ENCODE results near the gene CTTNBP2.

Gene CTTNBP2

DNA sequence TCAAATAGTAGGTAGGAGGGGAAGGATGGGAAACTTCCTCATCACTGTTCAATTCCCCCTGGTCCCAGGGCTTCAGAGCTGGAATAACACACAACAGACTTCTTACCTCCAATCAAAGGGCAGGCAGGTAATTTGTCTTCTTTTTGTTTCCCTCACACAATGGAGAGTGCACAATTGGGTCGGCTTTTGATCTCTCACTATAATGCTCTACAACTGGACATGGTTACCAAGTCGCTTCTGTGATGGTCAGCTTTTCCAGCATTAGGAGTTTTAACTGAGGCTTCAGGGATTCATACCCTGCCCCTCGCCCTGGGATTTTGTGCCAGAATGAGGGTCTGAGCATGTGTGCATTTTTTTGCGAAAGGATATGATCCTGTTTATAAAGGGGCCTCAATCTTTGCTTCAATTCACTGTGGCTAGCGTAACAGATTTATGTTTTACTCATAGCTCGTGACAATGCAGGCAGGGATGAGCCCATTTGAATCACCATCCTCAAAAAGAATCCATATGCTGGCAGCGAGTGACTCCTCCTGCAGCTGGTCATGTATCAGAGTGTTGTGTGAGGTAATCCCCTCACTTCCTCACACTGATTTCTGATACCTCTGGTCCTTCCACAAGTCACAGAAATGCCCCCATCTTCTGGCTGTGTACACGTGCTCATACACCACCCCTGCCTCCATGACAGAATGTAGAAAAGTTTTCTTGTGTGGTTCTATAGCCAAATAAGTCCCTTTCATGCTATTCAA, 189.6 kb downstream of the CTTNBP2 start:
- no peak for DNase-seq (ENCODE audit: low spot score)

DNA sequence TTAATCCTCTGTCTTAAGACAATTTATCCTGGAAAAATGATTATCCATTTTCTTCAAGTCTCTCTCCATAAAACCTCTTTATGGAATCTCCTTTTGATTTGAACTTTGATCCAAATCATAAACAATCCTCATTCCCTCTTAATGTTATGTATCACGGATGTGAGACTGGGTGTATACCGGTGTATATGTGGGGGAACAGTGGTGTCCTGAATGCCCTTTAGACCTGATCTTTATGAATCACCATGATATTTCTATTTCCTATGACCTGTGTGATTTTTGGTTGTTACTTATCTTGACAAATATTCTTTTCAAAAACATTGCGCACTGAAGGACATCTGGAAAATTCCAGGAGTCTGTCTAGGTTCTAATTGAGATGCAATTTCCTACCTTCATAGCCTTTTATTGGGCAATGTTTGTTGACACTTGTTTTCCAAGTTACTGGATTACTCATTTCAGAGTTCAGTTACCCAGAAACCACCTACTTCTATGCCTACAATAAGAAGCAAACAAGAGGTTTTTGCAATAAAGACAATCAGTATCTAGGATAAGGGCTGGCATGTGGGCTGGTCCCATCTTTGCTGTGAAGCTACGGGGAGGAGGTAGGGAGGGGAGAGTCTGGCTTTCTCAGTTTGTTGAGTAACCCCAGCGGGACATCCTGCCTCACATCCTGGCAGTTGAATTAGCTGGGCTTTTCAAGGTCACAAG, 190.4 kb downstream of the CTTNBP2 start:
- no peak for DNase-seq (ENCODE audit: low spot score)

DNA sequence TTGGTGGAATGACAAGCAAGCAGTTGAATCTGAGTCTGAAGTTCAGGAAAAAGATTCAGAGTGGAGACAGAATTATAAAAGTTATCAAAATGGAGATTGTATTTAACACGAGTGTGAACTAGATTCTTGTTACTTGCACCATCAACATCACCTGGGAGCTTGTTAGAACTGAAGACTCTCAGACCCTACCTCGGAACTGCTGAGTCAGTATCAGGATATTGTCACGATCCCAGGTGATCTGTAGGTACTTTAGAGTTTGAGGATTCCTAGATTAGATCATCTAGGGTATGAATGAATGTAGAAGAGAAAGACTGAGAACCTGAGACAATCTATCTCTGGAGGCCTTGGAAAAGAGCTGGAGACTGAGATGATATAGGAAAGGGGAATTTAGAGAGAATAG, 194.1 kb downstream of the CTTNBP2 start:
- DNase-seq (ENCODE audit: low spot score), result no peak

DNA sequence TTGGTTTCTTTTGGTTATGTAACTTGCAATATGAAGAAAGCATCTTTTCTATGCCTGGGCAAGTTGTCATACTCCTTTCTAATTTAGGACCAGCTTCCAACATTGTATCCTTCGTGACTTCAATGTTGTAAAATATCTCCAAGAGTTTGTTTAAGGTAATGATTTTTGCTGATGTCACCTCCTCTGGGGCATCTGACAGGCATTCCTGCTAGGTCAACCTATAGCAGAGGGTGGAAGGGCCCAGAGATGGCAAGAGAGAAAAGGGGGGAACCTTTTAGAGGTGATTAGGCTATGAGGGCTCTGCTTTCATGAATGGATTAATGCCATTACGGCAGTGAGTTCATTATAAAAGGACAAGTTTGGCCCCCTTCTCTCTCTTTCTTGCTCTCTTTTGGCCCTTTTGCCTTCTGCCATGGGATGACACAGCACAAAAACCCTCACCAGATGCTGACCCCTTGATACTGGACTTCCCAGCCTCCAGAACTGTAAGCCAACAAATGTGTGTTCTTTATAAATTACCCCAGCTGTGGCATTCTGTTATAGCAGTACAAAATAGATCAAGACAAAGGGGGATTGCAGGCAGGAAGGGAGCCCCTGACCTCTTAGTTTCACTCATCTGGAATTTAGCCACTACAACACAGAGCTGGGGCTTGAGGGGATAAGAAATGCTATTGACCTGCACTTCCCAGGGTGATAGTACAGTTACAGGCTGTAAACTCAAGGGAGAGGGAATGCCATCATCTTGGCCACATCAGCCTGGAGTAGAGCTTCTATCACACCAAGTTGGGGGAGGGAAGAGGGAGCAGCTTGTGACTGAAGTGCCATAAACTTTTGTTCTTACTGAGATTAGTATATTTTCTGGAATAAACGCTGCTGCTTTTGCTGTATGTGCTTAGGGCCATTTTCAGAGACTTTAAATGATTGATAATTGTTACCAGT, 197.5 kb downstream of the CTTNBP2 start:
- DNase-seq (ENCODE audit: low spot score), result no peak

DNA sequence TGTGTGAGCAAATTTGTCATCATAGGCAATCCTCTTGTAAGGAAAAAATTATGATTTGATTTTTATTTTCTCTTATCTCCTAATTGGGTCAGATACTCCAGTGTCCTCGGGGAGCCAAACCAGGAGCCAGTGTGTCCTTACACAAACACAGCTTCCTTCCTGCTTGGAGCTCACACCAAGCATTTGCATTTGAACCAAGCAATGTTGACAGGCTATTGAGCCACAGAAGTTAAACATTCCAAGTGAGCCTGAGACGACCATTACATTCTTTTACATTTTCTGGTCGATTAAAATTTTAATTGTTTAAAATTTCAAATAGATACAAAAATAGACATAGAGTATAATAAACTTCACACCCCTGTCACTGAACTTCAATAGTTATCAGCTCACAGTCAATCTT, 198.6 kb downstream of the CTTNBP2 start:
- DNase-seq (ENCODE audit: low spot score), result no peak

DNA sequence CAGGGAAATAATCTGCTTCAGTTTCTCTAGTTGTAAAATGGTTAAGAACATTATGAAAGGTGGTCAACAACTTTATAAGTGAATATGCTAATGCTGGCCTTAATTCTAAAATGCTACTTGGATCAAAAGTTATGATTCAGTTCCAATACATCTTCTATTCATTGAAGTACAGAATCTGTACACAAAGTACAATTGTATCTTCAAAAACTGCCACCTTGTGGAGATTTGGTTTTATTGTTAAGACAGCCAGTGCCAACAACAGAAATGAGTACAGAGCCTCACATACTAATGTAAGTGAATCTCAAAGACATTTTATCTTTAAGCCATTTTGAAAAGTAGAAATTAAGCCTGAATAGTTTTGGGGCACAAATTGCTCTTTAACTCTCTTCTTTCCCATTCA, 199.4 kb downstream of the CTTNBP2 start:
- DNase-seq (ENCODE audit: low spot score), result peak; percentile 31

DNA sequence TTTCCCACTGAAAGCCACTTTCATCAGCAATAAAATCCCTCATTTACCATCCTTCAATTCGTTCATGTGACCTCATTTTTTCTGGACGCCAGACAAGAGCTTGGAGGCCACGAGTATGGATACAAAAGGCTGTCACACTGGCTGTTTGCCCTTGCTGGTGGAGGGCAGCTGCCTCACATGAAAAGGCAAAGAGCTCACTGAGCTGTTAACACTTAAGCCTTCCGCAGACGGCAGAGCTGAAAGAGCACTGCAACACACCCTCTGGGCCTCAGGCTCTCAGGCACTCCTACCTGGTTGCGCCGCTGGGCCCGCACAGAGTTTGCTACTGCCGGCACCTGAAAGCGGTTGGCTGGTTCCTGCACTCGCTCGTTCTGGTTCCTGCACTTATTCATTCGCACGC, 199.9 kb downstream of the CTTNBP2 start:
- no peak for DNase-seq (ENCODE audit: low spot score)

DNA sequence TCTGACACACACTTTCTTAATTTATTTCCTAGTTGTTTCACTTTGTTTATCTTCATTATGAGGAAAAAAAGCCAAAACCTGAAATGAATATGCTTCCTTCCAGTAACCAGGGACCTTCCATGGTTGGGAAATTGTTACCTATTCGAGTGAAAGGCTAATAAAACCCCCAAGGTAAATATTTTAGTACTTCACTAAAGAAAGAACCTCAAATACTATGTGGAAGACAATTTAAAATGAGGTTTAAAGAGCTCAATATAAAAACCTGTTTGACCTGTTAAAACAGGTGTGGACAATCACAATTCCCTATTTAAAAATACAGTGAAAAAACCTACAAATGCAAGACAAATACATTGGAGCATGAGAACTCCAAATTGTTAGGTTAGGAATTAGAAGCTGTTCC, 200.8 kb downstream of the CTTNBP2 start:
- DNase-seq (ENCODE audit: low spot score), result no peak

DNA sequence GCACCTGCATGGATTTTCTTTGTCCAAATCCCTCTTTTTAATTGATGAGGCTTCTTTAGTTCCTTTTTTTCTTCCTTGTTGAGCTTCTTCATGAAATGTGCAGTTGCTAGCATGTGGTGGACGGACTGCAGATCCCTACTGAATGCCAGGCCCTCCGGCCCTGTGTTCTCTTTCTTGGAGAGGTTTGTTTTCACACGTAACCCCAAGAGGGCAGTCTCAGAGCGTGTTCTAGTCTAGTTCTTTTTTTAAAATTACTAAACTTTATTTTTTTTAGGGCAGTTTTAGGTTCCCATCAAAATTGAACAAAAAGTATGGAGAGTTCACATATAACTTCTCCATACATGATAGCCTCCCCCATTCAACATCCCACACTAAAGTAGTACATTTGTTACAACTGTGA, 203.4 kb downstream of the CTTNBP2 start:
- no peak for DNase-seq (ENCODE audit: low spot score)

DNA sequence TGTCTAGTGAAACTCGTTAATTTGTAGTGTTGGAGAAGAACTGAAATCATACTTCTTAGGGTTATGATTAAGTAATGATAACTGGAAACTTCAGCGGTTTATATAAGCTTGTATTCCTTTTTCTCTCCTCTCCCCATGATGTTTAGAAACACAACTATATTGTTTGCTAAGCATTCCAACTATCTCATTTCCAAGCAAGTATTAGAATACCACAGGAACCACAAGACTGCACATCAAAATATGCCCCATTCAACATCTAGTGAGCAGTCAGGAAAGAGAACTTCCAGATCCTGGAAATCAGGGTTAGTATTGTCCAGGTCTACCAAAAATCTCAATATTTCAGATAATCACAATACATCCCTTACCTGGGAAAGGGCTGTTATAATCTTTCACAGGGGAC, 205.8 kb downstream of the CTTNBP2 start:
- no peak for DNase-seq (ENCODE audit: low spot score)

DNA sequence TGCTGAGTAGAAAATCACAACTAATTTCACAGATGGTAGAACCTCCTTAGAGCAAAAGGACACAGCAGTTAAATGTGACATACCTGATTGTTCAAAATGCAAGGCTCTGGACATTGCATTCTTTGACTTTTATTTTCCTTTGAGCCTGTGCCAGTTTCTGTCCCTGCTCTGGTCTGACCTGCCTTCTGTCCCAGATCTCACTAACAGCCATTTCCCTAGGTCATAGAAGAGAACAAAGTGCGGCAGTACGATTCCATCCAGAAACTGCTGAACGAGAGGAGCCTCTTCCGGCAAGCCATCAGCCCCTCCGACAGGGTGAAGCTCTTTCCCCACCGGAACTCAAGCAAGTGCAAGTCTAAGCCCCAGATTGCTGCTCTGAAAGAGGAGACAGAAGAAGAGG, 206.6 kb downstream of the CTTNBP2 start:
- DNase-seq (ENCODE audit: low spot score), result no peak

DNA sequence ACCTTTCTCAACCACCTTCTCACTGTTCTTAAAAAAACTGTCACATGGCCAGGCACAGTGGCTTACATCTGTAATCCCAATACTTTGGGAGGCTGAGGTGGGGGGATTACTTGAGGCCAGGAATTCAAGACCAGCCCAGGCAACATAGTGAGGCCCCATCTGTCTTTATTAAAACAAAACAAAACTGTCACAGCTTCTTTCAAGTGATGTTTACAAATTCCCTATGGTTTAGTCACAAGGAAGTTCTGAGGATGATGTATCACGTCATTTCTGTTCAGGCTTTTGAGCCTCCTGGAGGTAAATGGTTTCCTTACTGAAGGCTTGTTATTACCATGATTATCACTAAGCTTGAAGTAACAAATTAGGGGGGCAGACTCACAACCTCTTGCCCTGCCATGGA, 207.2 kb downstream of the CTTNBP2 start:
- DNase-seq (ENCODE audit: low spot score), result no peak

DNA sequence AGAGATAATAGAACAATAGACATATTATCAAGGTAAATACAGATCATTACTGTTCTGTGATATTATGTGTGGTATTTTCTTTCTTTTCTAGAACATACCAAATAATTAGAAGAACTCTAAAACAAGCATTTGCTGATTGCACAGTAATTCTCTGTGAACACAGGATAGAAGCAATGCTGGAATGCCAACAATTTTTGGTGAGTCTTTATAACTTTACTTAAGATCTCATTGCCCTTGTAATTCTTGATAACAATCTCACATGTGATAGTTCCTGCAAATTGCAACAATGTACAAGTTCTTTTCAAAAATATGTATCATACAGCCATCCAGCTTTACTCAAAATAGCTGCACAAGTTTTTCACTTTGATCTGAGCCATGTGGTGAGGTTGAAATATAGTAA, 207.9 kb downstream of the CTTNBP2 start:
- DNase-seq (ENCODE audit: low spot score), result peak; percentile 30

DNA sequence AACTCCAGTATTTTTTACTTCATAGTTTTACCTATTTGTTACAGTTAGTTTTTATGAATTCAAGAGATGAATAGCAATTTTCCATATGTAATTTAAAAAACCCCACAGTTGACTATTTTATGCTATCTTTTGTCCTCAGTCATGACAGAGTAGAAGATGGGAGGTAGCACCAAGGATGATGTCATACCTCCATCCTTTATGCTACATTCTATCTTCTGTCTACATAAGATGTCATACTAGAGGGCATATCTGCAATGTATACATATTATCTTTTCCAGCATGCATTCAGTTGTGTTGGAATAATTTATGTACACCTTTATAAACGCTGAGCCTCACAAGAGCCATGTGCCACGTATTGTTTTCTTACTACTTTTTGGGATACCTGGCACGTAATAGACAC, 209.2 kb downstream of the CTTNBP2 start:
- no peak for DNase-seq (ENCODE audit: low spot score)

DNA sequence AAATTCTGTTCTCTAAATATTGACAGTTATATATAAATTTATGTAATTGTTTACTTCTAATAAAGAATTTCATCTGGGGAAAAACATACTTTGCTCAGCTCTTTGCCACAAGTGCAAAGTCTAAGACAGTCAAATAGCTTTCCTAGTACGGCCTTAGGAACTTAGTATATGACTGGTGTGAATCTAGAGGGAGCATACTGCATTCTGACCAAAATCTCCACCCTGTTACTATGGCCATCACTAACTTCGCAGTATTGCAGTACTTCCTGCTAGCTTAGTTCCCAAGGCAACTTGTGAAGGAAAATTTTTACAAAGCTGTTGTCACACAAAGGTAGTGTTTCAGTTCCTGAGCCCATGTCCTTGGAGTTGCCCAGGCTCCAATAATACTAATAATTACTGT, 211.9 kb downstream of the CTTNBP2 start:
- DNase-seq (ENCODE audit: low spot score), result no peak
